Body of pancreas (tissue), 4 donors: Measurements from ENCODE around the gene NRXN2.

Source experiments
- POLR2A ChIP-seq, 3 donors: fragments of 450-650 bp; IDR thresholded peaks; one replicate each; pipeline ENCODE4 v1.6.1; 2016; ENCODE audit warnings: antibody characterized with exemption in 3 of 3, mild to moderate bottlenecking in 2 of 3
- TF ChIP-seq, protein P1 (sequence below), 7 experiments: fragments of 450-650 bp in 4 of 7; fragments of 200-600 bp in 3 of 7; sonication (generic) in 3 of 7; IDR thresholded peaks; one replicate each; pipeline ENCODE4 v1.5.1; 2016 to 2019; ENCODE audit warnings: antibody characterized with exemption in 7 of 7

DNA sequence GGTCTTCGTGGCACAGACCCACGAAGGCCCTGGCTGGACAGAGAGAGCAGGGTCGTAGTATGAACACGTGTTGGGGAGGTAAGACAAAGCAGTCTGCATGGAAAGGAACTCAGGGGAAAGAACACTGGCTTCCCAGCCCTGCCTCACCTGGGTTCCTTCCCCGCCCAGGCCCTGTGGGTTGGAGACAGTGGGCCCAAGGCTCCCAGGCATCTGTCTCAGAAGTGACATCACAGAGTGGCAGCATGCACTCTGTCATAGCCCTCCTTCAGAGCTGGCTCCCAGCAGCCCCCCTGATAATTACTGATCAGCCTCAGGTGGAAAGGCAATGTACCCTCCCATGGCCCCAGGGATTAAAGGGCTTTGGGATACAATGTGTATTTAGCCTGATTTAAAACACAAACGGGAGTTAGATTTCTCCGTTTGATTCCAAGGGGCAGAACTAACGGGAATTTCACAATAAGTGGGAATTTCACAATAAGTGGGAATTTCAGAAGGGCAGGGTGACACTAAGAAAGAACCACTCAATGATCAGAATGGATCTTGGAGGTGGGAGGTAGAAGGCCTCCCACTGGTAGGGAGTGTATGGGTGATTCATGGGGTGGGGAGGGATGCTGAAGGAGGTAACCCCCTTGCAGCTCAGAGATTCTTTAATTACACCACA lies 66.9 kb downstream of the NRXN2 start:
- TF ChIP-seq, protein P1, sequence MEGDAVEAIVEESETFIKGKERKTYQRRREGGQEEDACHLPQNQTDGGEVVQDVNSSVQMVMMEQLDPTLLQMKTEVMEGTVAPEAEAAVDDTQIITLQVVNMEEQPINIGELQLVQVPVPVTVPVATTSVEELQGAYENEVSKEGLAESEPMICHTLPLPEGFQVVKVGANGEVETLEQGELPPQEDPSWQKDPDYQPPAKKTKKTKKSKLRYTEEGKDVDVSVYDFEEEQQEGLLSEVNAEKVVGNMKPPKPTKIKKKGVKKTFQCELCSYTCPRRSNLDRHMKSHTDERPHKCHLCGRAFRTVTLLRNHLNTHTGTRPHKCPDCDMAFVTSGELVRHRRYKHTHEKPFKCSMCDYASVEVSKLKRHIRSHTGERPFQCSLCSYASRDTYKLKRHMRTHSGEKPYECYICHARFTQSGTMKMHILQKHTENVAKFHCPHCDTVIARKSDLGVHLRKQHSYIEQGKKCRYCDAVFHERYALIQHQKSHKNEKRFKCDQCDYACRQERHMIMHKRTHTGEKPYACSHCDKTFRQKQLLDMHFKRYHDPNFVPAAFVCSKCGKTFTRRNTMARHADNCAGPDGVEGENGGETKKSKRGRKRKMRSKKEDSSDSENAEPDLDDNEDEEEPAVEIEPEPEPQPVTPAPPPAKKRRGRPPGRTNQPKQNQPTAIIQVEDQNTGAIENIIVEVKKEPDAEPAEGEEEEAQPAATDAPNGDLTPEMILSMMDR (IDR thresholded peaks at IDR 0.05): no peak
- TF ChIP-seq POLR2A (IDR thresholded peaks at IDR 0.05): no peak
